Right lobe of liver (tissue), 4 donors: ENCODE measurements around the gene DENND2D.
"Not testable (repeated sequence)": the region's sequence is repeated elsewhere in the genome, so short reads cannot be mapped to it uniquely, and the experiment has no call there.

Experiments used
- POLR2A ChIP-seq: fragments of 450-650 bp; IDR thresholded peaks from one replicate; pipeline ENCODE4 v1.6.1; 2017; ENCODE audit warnings: antibody characterized with exemption, mild to moderate bottlenecking
- TF ChIP-seq, protein P1 (sequence below), 4 donors: fragments of 200-600 bp in 3 of 4; fragments of 450-650 bp in 1 of 4; IDR thresholded peaks; one replicate each; pipeline versions ENCODE4 v1.5.1 to v1.8.0; 2016 to 2022; ENCODE audit warnings: antibody characterized with exemption in 4 of 4, mild to moderate bottlenecking in 2 of 4
- donor health status: DM: no; HTN: no; CAD: no.
- donor health status: DM: no; HTN: no; CAD: no.
- donor health status: DM: no; HTN: yes; CAD: no.

DNA sequence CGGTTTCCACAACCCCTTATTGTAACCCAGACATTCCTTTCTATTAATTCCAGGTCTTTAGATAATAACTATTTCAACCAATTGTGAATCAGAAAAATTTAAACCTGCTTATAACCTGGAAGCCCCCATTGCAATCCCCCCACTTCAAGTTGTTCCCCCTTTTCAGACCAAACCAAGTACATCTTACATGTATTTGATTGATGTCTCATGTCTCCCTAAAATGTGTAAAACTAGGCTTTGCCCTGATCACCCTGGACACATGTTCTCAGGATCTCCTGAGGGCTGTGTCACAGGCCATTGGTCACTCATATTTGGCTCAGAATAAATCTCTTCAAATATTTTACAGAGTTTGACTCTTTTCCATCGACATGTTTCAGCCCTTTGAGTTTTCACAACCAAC is 14.8 kb upstream of the DENND2D start:
- TF ChIP-seq, protein P1, sequence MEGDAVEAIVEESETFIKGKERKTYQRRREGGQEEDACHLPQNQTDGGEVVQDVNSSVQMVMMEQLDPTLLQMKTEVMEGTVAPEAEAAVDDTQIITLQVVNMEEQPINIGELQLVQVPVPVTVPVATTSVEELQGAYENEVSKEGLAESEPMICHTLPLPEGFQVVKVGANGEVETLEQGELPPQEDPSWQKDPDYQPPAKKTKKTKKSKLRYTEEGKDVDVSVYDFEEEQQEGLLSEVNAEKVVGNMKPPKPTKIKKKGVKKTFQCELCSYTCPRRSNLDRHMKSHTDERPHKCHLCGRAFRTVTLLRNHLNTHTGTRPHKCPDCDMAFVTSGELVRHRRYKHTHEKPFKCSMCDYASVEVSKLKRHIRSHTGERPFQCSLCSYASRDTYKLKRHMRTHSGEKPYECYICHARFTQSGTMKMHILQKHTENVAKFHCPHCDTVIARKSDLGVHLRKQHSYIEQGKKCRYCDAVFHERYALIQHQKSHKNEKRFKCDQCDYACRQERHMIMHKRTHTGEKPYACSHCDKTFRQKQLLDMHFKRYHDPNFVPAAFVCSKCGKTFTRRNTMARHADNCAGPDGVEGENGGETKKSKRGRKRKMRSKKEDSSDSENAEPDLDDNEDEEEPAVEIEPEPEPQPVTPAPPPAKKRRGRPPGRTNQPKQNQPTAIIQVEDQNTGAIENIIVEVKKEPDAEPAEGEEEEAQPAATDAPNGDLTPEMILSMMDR (IDR thresholded peaks at IDR 0.05), result not testable (repeated sequence)
- not testable (repeated sequence) for TF ChIP-seq POLR2A
